HepG2 (cell line): Measurements from ENCODE around the gene KRTAP10-5. TPM values are rescaled to one million over a fixed set of nuclear protein-coding genes. Genes with fewer than 3 reads are reported as not detected.

Experiments
- ATAC-seq: fragments of 200-7000 bp; cut with Tn5 transposase; 3 replicates; pipeline ENCODE4 v1.9.1; 2020; ENCODE audit warnings: mild to moderate bottlenecking, moderate library complexity
- BruUV-seq: library from RNA; stranded (reverse); fragments of 400-500 nt; replicated peaks from 2 replicates; lab custom pipeline; 2021; lab: Mats Ljungman, UMichigan
- CTCF ChIA-PET: fragments of 300-600 bp; formaldehyde crosslinking; extraction: SDS; loops from one replicate; lab custom pipeline; 2021; ENCODE audit warnings: low total read pairs, inconsistent platforms, low intra/inter-chr PET ratio; lab: Yijun Ruan, JAX
- POLR2A ChIA-PET: fragments of 350-600 bp; sonication (Branson Sonifier 250); formaldehyde crosslinking; loops from one replicate; lab custom pipeline; 2020; ENCODE audit warnings: antibody characterized with exemption, inconsistent platforms; lab: Yijun Ruan, JAX
- DNase-seq: peaks from one replicate; pipeline ENCODE4 v3.0.0-alpha.2; 2015; ENCODE audit warnings: low spot score
- FAIRE-seq: peaks from 3 replicates; lab custom pipeline; 2011; peaks lifted over from hg19 to GRCh38; lab: Jason Lieb, UNC
- H2AFZ ChIP-seq: one replicate; pipeline ENCODE4 v1.6.1; 2011; ENCODE audit warnings: low read length, inconsistent platforms
- H3K27ac ChIP-seq: fragments of 300-600 bp; 3 replicates; pipeline ENCODE4 v1.8.0; 2011; ENCODE audit warnings: mixed run types, mild to moderate bottlenecking, mixed read lengths, low read length, inconsistent platforms; ENCODE audit not compliant: insufficient read depth; ENCODE audit errors: extremely low read length
- H3K27me3 ChIP-seq, 2 experiments: fragments of 200-600 bp in 1 of 2; 2 replicates in 1 of 2; 3 replicates in 1 of 2; pipeline versions ENCODE4 v1.6.0 to v1.8.0; 2011; ENCODE audit warnings: low read length in 2 of 2, mild to moderate bottlenecking in 2 of 2, moderate library complexity in 2 of 2, inconsistent platforms in 1 of 2; ENCODE audit not compliant: insufficient read depth in 2 of 2, control insufficient read depth in 1 of 2
- H3K36me3 ChIP-seq, 2 experiments: fragments of 200-600 bp in 1 of 2; replicated peaks in 1 of 2; 2 replicates in 1 of 2; 3 replicates in 1 of 2; pipeline versions ENCODE4 v1.5.1 to v1.8.0; 2011; ENCODE audit warnings: low read length in 2 of 2, inconsistent platforms in 1 of 2; ENCODE audit not compliant: insufficient read depth in 2 of 2, control insufficient read depth in 1 of 2
- H3K4me1 ChIP-seq: 2 replicates; pipeline ENCODE4 v1.5.1; 2012; ENCODE audit warnings: low read length, inconsistent platforms; ENCODE audit not compliant: insufficient read depth
- H3K4me2 ChIP-seq: 2 replicates; pipeline ENCODE4 v1.6.0; 2011; ENCODE audit warnings: low read depth, low read length, inconsistent platforms
- H3K4me3 ChIP-seq, 3 experiments: fragments of 200-600 bp in 1 of 3; sonication (generic), shearing (Covaris generic) in 1 of 3; replicated peaks in 1 of 3; 2 replicates each; pipeline ENCODE4 v1.5.1; 2011 to 2016; ENCODE audit warnings: low read length in 3 of 3, inconsistent platforms in 2 of 3, low read depth in 2 of 3, mild to moderate bottlenecking in 2 of 3, control low read depth in 1 of 3, mixed read lengths in 1 of 3; ENCODE audit not compliant: insufficient read depth in 1 of 3
- H3K79me2 ChIP-seq: one replicate; pipeline ENCODE4 v1.6.1; 2011; ENCODE audit warnings: low read length, inconsistent platforms; ENCODE audit not compliant: insufficient read depth
- H3K9ac ChIP-seq: 2 replicates; pipeline ENCODE4 v1.6.0; 2011; ENCODE audit warnings: mild to moderate bottlenecking, low read depth, low read length, inconsistent platforms; ENCODE audit not compliant: insufficient read depth
- H3K9me3 ChIP-seq: 2 replicates; pipeline ENCODE4 v1.5.1; 2012; ENCODE audit warnings: mild to moderate bottlenecking, low read length
- H4K20me1 ChIP-seq: 2 replicates; pipeline ENCODE4 v1.6.0; 2011; ENCODE audit warnings: inconsistent platforms, mild to moderate bottlenecking, low read length, moderate library complexity; ENCODE audit not compliant: insufficient read depth
- CBX5 ChIP-seq: sonication (generic); formaldehyde crosslinking; IDR thresholded peaks from 2 replicates; pipeline ENCODE4 v1.4.0; 2020; ENCODE audit warnings: missing genetic modification reagents, borderline replicate concordance
- MAFG ChIP-seq: sonication (generic); formaldehyde crosslinking; IDR thresholded peaks from 2 replicates; pipeline ENCODE4 v1.5.1; 2020; ENCODE audit warnings: mild to moderate bottlenecking, missing genetic modification reagents
- MTERF4 ChIP-seq: sonication (generic); formaldehyde crosslinking; IDR thresholded peaks from 2 replicates; pipeline ENCODE4 v1.8.0; 2023; ENCODE audit warnings: mild to moderate bottlenecking, missing genetic modification reagents
- PCBP1 ChIP-seq: fragments of 200-400 bp; formaldehyde crosslinking; IDR thresholded peaks from 2 replicates; pipeline ENCODE4 v1.6.1; 2017; ENCODE audit warnings: mild to moderate bottlenecking, low read depth, low read length, borderline replicate concordance
- PHF8 ChIP-seq: sonication (generic); formaldehyde crosslinking; IDR thresholded peaks from 2 replicates; pipeline ENCODE4 v1.5.0; 2020; ENCODE audit warnings: missing genetic modification reagents
- SOX5 ChIP-seq: IDR thresholded peaks from 2 replicates; pipeline ENCODE4 v1.6.1; 2016; ENCODE audit warnings: borderline replicate concordance
- TRIM24 ChIP-seq: sonication (generic); formaldehyde crosslinking; IDR thresholded peaks from 2 replicates; pipeline ENCODE4 v1.8.0; 2022; ENCODE audit warnings: mild to moderate bottlenecking, missing genetic modification reagents
- ZC3H4 ChIP-seq: sonication (generic); formaldehyde crosslinking; IDR thresholded peaks from 2 replicates; pipeline ENCODE4 v1.4.0; 2020; ENCODE audit warnings: missing genetic modification reagents, borderline replicate concordance
- ZFP82 ChIP-seq: sonication (generic); formaldehyde crosslinking; IDR thresholded peaks from 2 replicates; pipeline ENCODE4 v1.5.1; 2020; ENCODE audit warnings: mild to moderate bottlenecking, missing genetic modification reagents, borderline replicate concordance
- ZKSCAN8 ChIP-seq: IDR thresholded peaks from 2 replicates; pipeline ENCODE4 v1.6.1; 2016; ENCODE audit warnings: borderline replicate concordance, missing genetic modification reagents, missing compliant biosample characterization
- ZNF496 ChIP-seq: sonication (generic); formaldehyde crosslinking; IDR thresholded peaks from 2 replicates; pipeline ENCODE4 v1.8.1; 2023; ENCODE audit warnings: mild to moderate bottlenecking, moderate library complexity, missing genetic modification reagents; ENCODE audit not compliant: insufficient replicate concordance
- ZNF749 ChIP-seq: sonication (generic); formaldehyde crosslinking; IDR thresholded peaks from 2 replicates; pipeline ENCODE4 v1.8.0; 2022; ENCODE audit warnings: mild to moderate bottlenecking, missing genetic modification reagents, moderate library complexity, borderline replicate concordance
- WGBS: methylation state at CpG from one replicate; pipeline ENCODE4 v1.1.6; 2017; ENCODE audit warnings: low lambda C conversion rate; 5-methylcytosine and 5-hydroxymethylcytosine counted together
- in situ Hi-C: cut with HindIII; loops from 2 replicates; pipeline ENCODE4 v1.10.0; 2017; ENCODE audit warnings: low pct_unique_long_range_greater_than_20kb; ENCODE audit not compliant: extremely low pct_ligation_motif_present
- intact Hi-C: fragments of 100-400 bp; cut with micrococcal nuclease; formaldehyde crosslinking; loops from one replicate; pipeline ENCODE4 v1.10.0; 2022; ENCODE audit not compliant: unreplicated experiment
- polyA plus RNA-seq, 8 experiments: library from polyadenylated mRNA; depleted of rRNA in 3 of 8; stranded (reverse) in 7 of 8; unstranded in 1 of 8; fragments of >200 nt; fragmentation: Illumina TruSeq in 4 of 8; extraction: Trizol in 4 of 8; gene quantifications; 2 replicates each; pipeline versions ENCODE4 v1.2.1 to v1.2.3, GENCODE V29; 2011 to 2016; ENCODE audit warnings: low read depth in 4 of 8, missing spikeins in 1 of 8, mixed read lengths in 1 of 8; ENCODE audit not compliant: insufficient read depth in 1 of 8
- total RNA-seq, 5 experiments: library from RNA; depleted of rRNA; stranded (reverse); fragments of >200 nt; fragmentation: Illumina TruSeq; extraction: Trizol; gene quantifications; 2 replicates each; pipeline ENCODE4 v1.2.3, GENCODE V29; 2016; ENCODE audit warnings: low read depth in 1 of 5
- TF ChIP-seq, protein P1 (sequence below): IDR thresholded peaks from 2 replicates; pipeline ENCODE4 v1.6.1; 2012; ENCODE audit warnings: low read length, improper control_type of control experiment

KRTAP10-5 gene
- total and polyA plus RNA-seq, 2 of the 13 experiments (the other 11 are each of a cell fraction or from before 2014, with no cell fraction given): not detected

DNA sequence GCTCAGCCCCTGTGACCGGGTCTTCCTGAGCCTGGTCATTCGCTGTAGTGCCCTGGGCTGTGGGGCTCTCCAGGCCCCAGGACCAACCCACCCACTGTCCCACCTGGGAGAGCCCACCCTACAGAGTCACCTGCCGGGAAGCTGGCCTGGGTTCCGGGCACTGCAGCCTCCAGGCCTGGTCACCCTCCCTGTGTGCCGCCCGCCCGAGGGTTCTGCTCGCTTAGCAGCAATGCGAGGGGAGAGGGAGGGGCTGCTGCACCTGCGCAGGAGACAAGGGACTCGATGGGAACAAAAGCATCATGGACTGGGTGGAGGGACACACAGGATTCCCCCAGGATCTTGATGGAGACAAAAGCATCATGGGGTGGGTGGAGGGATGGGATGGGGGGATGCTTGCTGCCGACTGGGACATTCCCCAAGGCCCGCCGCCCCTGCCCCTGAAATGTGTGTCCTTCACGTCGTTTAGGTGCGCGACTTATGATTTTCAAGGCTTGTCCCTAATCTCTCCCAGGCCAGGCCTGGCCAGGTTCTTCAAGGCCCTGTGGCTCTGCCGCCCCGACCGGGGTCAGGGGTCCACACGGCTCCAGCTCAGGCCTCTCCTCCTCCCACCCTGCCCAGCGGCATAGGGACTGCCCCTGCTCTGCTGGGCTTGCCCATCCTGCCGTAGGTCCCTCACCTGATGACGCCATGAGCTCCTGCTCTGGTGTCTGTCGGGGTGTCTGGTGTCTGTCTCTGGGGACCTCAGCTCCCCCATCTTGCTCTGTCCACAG lies 33.2 kb upstream of the KRTAP10-5 start (continued):
- TF ChIP-seq, protein P1, sequence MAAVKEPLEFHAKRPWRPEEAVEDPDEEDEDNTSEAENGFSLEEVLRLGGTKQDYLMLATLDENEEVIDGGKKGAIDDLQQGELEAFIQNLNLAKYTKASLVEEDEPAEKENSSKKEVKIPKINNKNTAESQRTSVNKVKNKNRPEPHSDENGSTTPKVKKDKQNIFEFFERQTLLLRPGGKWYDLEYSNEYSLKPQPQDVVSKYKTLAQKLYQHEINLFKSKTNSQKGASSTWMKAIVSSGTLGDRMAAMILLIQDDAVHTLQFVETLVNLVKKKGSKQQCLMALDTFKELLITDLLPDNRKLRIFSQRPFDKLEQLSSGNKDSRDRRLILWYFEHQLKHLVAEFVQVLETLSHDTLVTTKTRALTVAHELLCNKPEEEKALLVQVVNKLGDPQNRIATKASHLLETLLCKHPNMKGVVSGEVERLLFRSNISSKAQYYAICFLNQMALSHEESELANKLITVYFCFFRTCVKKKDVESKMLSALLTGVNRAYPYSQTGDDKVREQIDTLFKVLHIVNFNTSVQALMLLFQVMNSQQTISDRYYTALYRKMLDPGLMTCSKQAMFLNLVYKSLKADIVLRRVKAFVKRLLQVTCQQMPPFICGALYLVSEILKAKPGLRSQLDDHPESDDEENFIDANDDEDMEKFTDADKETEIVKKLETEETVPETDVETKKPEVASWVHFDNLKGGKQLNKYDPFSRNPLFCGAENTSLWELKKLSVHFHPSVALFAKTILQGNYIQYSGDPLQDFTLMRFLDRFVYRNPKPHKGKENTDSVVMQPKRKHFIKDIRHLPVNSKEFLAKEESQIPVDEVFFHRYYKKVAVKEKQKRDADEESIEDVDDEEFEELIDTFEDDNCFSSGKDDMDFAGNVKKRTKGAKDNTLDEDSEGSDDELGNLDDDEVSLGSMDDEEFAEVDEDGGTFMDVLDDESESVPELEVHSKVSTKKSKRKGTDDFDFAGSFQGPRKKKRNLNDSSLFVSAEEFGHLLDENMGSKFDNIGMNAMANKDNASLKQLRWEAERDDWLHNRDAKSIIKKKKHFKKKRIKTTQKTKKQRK: no peak
- no peak for TF ChIP-seq MAFG (CRISPR knock-in tag)
- TF ChIP-seq CBX5: no peak
- TF ChIP-seq ZC3H4: no peak
- TF ChIP-seq PCBP1: no peak
- no peak for TF ChIP-seq SOX5 (CRISPR knock-in tag)
- TF ChIP-seq PHF8 (CRISPR knock-in tag): no peak

DNA sequence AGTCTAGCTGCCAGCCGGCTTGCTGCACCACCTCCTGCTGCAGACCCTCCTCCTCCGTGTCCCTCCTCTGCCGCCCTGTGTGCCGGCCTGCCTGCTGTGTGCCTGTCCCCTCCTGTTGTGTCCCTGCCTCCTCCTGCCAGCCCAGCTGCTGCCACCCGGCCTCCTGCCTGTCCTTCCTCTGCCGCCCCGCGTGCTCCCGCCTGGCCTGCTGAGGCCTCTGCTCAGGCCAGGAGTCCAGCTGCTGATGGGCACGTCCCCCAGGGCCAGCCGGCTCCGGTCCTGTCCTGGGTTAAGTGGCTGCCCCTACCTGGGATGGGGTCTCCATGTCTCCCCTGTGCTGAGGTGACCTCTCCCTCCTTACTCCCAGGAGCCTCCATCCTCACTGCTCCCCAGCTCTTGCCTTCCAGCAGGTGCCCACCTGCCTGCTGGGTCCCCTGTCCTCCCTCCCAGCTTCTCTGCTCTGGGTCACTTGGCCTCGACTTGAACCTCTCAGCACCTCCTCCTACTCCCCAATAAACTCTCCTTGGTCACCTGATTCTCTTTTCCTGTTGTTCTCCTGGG lies 32.3 kb upstream of the KRTAP10-5 start:
- H3K27me3 ChIP-seq: peaks cover 2 to 28% of the 10 kb centered on the region in 2 experiments; a peak in 3 of 5 replicates
- H3K79me2 ChIP-seq: no peaks in the 10 kb centered on the region
- no peak for DNase-seq
- H3K9me3 ChIP-seq: peaks cover 24% of the 10 kb centered on the region; the same call in 1 of the 2 replicates
- no peaks in the 10 kb centered on the region for H4K20me1 ChIP-seq
- in situ Hi-C loops (no loop called here), intact Hi-C loops (no loop called here)
- POLR2A ChIA-PET: no interaction called here
- no TSS peak for BruUV-seq
- H3K4me3 ChIP-seq: no peak overlapping the region
- H3K4me1 ChIP-seq: no peaks in the 10 kb centered on the region
- H3K4me2 ChIP-seq: no peak overlapping the region
- H3K27ac ChIP-seq: no peak overlapping the region
- no peak overlapping the region for H3K9ac ChIP-seq
- H2AFZ ChIP-seq: no peak overlapping the region
- H3K36me3 ChIP-seq: no peaks in the 10 kb centered on the region
- FAIRE-seq: no peak
- no peak for ATAC-seq
- CTCF ChIA-PET: no interaction called here
- 59% methylated on average over 9 of the region's 13 CpGs for WGBS
- TF ChIP-seq ZKSCAN8 (CRISPR knock-in tag) (no peak), ZNF496 (no peak), ZNF749 (CRISPR knock-in tag) (no peak), TRIM24 (no peak), MTERF4 (no peak), ZFP82 (no peak)
